Fibroblast of lung (primary cell): ENCODE results near the gene UBR7.

Experiments used
- CTCF ChIP-seq, 2 donors: IDR thresholded peaks in 1 of 2; conservative IDR thresholded peaks in 1 of 2; 1 replicate in 1 of 2; 2 replicates in 1 of 2; pipeline ENCODE4 v1.5.1; 2011 to 2012; ENCODE audit warnings: low read length in 2 of 2, control low read depth in 1 of 2, inconsistent platforms in 1 of 2, low read depth in 1 of 2, mild to moderate bottlenecking in 1 of 2
- EZH2 ChIP-seq: IDR thresholded peaks from 2 replicates; pipeline ENCODE4 v1.5.1; 2012; ENCODE audit warnings: low read length, control low read depth, mild to moderate bottlenecking; ENCODE audit errors: missing control alignments

GRCh38 chr14:93276031-93276716 lies 69.1 kb downstream of the UBR7 start:
- TF ChIP-seq CTCF (conservative IDR thresholded peaks at IDR 0.05 in 1 of 2, IDR thresholded peaks at IDR 0.05 in 1 of 2; ENCODE audit: low read depth in 1 of 2, low read length in 2 of 2) (no peak), EZH2 (no peak)
